Activated CD8-positive, alpha-beta memory T cell treated with anti-CD3 and anti-CD28 coated beads, Interleukin-2, amount 50 U/mL, for 24 hours (primary cell): Measurements from ENCODE around the gene LRRC47.

Experiments
- DNase-seq: peaks from one replicate; pipeline ENCODE4 v3.0.0-alpha.2; 2020; ENCODE audit errors: extremely low read depth

Gene LRRC47

DNA sequence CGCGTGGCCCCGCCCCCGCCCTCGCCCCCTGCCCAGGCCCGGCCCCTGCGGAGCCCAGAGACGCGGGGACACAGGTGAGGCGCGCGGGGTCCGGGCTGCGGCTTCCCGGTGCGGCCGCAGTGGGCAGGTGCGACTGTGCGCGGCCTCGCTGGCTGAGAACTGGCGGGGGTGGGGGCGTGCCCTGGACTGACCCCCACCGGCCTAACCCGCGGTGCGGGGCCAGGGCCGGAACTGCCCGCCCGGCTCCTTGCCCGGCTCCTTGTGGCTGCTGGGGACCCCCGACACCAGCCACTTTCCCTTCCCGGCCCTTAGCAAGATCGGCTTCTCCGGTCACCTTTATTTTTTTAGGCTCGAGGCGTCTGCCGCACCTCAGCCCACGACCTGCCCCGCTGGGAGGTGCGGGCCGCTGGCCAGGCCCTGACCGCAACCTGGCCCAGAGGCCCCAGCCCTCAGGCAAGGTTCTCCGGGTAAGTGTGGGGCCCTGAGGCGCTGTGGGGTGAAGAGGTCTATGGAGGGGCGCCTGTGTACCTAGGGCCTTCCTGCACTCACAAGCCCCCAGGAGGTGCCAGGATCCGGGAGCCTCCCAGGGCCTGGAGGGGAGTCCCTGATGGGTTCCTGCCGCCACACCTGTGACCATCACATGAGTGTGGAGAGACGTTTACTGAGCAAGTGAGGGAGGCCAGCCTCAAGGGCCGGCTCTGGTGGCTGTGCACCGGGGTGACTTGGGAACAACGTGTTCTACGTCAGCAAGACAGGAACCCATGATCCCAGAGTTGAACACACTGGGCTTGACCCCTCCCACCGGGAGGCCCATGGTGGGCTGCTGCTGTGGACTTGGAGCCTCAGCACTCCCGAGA is 23.4 kb downstream of the LRRC47 start, which contains the start of gene SMIM1:
SMIM1 (plus strand) TSS at position 35 of the 857 bp plus-strand sequence. CDS start 2,625 bp downstream, outside the sequence.
- no peak for DNase-seq

DNA sequence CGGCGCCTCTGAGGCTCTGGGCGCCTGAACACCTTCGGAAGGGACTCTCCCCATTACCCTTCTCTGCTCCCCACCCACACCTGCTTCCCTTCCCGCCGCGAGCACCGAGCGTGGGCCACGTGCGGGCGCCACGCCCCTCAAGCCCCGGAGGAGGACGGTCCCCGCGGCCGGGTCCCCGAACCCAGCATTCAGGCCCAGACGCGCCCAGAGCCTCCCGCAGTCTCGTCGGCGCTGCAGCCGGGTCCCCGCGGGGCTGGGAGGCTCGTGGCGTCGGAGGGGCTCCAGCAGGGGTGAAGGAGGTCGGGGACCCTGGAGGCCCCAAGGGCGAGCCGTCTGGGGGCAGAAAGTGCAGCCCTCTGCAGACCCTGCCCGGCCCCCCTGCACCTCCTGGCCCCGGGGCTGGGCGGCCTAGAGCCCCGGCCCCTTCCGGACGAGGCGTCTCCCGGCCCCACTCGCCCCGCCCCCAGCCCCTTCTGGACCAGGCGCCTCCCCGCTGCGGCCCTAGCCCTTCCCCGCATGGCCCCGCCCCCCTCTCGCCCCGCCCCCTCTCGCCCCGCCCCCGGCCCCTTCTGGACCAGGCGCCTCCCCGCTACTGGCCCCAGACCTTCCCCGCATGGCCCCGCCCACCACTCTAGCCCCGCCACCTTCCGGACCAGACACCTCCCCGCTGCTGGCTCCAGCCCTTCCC is 24.1 kb downstream of the LRRC47 start:
- DNase-seq = peak; percentile 70

DNA sequence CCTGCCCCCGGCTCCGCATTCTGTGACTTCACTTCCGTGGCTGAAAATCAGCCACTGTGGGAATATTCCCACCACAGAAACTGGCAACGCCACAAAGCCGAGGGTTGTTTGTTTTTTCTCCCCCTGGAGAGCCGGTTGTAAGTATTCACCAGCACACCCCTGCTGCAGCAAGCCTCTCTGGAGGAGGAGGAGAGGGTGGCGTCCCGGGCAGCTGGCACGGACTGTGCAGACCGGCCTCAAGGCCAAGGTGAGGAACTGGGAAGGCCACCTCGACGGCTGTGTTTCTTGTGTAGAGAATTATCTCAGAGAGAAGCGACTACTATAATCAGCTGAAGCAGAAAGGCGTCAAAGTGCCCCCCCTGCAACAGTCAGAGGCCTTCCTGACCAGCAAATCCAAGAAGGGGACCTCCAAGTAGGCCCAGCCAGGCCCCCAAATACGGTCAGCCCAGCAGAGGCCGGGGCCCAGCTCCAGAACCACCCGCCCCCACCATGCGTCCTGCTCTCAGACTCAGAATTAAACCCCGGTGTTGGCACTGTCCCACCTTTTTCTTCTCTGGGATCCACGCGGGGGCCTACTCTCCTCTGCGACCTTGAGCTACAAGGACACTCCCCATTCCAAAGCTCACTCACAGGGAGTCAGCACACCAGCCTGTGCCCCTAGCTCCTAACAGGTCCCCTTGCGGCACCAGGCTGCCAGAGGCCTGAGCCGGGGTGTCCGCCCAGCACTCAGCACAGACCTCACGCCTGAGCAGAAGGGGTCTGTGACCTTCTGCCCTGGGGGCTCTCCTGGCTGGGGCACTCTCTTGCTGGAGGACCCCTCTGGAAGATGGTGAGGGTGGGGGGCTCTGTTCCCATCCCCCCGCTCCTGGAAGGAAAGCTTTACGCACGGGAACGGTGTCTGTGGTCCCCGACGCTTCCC is 24.9 kb downstream of the LRRC47 start:
- DNase-seq = no peak

DNA sequence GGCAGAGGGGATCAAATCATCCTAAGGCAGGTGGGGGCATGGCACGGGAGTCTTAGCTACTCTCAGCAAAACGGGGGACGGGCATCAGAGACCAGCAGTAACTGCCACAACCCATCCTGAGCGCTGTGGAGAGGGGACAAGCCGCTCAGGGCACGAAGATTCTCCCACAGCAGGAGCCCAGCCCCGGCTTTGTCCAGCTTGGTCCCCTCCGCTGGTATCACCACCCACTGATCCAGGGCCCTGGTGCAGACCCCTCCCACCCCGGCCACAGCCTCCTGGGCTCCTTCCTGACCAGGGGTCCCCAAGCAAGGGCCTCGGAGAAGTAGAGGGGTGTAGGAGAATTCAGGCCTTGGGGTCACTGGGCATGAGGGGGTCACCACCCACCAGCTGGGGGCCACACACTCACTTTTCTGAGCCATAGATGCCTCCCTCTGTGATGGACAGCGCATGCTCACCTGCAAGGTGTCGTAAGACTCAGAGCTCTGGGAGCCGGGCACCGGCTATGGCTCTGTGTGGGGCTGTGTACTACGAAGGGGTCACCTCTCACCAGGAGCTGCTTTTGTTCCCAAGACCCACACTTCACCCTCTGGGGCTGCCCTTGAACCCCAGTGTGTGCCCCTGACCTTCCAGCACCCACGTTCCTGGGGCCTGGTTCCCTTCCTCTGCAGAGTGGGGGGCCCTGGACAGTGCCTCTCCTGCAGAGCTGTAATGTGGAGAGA is 26.1 kb downstream of the LRRC47 start:
- no peak for DNase-seq

DNA sequence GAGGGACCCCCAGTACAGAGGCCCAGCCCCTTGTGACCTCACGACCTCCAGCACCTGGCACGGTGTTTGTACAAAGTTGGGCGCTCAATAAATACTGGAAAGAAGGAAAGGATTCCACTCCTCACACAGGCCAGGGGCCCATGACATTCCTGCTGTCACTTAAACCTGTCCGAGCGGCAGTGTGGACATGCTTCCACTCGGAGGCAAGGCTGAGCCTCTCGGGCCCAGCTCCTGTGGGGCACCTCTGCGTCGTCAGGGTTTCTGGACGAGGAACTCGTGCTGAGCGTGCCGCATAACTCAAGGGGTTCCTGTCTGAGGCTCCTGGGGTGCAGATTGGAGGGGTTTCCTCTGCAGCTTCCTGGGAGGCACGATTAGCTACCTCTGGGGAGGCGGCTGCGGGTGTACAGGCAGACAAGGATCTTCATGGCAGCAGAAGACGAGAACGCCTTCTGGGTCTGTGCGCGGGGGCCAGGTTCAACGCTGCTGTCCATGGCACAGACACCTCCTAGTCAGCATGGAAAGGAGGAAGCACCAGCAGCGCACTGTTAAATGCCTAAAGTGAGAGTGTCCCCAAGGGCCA is 27.4 kb downstream of the LRRC47 start:
- DNase-seq = no peak

DNA sequence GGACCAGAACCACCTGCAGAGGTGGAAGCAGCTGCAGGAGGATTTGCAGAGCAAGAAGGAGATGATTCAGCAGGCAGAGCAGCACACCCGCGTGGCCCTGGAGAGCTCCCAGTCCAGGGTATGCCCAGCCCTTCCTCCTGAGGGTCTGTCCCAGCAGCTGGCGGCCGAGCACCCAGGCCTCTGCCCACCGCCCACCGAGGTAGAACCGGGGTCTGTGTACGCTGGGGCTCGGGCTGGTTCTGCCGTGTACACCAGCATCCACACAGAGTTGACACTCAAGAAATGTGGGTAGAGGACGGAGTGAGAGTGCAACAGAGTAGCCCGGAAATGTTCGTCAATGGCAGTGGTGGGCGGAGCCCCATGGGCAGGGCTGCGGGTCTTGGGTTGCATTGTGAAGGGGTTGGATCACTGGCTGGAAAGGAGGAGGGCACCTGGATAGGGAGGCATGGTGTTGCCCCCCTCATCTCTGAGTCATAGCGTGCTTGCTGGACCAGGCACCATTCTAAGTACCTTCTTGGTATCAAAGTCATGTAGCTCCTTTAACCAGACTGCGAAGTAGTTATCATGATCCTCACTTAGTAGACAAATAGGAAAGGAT is 28.9 kb downstream of the LRRC47 start:
- no peak for DNase-seq

DNA sequence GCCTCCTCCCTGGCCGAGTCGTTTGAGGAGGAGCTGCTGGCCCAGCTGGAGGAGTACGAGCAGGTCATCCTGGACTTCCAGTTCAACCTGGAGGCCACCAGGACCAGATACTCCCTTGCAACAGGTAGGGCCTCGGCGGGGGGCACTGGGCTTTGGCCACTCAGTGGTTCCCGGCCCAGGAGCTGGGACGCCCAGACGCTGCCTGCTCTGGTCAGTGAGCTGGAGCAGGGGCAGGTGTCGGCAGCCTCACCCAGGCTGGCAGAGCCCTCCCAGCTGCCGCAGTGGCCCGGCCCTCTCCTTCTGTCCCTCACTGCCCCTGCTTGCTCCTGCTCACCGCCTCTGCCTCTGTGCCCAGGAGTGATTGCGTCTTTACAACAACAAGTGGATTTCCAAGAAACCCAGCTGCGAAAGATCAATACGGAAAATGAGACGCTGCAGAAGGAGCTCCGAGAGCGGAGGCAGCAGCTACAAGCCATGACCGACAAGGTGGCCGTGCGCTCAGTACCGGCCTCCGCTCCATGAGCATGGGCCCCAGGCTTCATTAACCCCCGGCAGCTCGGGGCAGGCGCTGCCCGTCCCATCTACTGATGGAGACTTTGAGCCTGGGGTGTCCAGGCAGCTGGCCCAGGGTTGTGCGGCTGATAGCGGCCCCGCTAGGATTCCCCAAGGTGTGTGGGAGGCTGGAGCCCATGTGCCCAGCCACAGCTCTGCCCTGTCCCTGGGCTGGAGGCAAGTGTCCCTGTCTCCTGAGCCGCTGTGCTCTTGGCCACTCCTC is 32.8 kb downstream of the LRRC47 start:
- DNase-seq = no peak

DNA sequence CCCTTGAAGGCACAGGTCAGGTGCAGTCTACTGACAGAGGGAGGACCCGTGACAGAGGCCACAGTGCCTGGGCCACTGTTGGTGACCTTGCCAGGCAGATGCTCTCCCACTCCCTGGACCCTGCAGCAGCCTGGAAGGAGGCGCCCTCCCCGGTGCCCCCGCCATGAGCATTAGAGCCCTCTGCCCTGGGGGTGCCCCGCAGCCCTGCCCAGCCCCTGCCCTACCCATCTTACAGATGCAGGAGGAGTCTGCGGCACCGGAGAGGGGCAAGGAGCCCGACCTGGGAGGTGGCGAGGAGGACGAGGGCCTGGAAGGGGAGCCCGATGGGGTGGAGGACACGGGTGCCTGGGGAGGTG is 33.4 kb downstream of the LRRC47 start:
- no peak for DNase-seq

DNA sequence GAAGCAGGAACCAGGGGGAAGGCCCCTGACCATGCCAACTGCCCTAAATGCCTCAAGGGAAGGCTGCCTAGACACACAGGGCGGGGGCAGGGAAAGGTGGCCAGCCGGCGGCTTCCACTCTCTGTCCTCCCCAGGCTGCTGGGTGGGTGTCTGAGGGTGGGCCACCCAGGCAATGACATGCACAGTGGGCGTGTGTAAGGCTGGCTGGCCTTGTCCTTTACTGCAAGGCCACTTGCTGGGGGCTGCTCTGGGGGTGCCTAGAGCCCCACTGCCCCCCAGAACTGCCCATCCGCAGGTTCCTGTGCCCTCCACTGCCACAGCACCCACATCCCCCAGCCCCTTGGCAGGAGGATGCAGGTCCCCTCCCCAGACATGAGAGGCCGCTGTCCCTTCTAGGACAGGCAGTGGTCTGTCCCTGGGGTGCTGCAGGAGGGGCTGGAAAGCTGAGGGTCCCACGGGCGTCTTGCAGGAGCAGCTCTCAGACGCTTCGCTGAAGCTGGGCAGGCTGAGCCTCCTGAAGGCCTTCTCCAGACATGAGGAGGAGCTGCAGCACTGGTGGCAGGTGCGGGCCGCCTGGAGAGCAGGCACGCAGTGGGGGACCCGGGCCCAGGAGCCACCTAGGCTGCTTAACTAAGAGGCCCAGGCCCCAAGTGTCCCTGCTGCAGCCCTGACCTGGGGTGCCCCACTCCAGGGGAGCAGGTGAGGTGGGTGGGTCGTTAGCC is 34.0 kb downstream of the LRRC47 start:
- no peak for DNase-seq

DNA sequence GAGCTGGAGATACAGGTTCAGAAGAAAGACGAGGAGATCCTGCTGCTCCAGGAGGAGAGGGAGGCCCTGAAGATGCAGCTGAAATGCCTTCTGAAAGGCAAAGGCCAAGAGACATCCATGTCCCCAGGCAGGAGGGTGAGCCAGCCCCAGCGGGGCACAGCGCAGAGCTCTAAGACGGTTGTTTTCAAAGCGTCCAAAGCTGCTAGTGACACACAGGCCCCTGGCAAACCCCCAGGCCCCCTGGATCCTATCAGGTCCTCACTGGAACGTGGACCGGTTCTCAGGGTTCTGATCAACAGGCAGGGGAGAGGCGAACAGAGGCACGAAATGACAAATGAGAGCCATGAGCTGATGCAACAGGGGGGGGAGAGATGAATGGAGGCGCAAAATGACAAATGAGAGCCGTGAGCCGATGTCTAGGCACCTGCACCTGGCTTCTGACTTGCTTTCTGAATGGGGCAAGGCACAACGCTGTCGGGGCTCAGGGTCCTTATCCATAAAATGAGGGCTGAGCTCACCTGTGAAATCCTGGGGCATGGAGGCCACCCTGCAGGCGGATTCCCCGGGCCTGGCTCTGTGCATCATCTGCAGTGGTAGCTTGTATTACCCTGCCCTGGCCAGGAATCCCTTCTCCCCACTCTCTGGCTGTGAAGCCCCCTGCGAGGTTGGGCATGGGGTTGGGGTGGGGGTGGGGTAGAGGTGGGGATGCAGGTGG is 34.8 kb downstream of the LRRC47 start:
- no peak for DNase-seq

DNA sequence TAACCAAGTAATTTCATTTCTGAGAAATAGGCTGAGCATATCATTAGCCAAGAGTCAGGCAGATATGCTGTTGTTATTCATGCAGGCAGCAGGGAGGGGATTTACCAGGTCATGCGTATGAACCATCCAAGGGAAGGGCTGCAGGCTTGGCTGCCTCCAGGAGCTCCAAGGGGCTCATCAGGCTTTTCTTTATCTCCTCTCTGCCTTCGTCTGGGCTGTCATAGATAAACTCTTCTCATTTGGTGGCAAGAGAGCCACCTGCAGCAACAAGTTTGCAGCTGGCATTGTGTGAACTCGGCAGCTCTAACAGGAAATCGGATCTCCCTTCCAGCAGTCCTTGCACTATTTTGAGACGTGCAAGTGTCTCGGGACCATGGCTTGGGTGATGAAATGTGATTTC is 36.5 kb downstream of the LRRC47 start:
- DNase-seq = no peak

DNA sequence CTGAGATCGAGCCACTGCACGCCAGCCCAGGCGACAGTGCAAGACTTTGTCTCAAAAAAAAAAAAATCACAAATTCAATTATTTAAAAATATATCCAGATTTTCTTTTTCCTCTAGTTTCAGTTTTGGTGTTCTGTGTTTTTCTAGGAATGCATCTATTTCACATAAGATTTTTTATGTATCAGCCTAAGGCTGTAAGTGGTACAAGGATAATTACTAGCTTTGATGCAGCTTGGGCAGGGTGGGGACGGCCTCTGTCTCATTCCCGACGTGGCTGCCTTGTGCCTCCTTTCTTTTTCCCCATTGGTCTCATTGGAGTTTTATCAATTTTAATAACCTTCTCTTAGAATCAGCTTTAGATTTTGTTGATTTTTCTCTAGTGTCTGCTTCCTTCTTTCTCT is 37.1 kb downstream of the LRRC47 start:
- DNase-seq = no peak

DNA sequence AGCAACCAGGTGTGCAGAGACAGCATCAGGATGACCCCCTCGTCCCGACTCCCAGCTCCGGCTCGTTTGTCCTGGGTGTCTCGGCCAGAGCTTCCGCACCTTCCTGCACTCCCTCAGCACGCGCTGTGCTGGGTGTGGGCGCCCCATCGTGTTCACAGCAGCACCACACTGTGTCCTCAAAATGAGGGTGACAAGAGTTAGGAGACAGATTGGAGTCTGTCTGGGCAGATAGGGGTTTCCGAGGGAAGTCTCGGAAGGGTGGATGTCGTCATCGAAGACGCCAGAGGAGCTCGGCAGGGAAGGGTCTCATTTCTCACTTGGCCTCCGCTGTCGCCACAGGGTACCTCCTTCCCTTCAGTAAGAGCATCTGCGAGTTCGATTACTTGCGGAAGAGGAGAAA is 39.9 kb downstream of the LRRC47 start:
- no peak for DNase-seq

DNA sequence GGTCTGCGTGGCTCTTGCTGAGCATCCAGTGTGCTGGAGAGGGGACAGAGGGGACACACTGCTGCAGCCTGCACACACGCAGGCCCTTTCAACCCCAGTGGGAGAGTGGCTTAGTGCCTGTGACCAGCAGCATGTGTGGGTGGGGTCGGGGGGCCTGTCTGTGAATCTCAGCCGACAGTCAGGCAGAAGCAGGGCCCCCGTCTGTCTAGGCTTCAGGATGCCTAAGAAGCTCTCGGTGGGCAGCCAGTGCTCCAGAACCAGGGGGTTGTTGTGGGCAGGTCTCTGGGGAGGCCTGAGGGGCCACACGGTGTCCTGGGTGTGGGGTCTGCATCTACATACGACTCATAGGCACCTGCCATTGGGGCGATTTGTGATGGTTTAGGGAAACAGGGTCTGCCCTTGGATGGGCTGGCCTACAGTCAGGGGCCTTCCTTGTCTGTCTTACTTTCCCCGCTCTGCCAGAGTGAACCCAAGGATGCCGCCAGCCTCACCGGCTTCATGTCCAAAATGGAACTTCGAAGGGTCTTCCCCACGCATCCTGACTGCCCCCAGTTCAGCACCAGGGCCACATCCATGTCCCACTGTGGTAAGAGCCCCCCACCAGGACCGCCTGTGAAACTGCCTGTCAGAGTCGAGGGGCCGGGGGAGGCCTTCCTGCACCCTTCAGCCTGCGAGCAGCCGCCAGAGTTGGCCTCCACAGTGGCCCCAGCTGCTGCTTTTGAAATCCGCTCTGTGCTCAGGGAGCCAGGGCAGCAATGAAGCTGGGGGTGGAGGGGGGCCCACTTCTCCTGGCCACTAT is 42.4 kb downstream of the LRRC47 start:
- DNase-seq = no peak

DNA sequence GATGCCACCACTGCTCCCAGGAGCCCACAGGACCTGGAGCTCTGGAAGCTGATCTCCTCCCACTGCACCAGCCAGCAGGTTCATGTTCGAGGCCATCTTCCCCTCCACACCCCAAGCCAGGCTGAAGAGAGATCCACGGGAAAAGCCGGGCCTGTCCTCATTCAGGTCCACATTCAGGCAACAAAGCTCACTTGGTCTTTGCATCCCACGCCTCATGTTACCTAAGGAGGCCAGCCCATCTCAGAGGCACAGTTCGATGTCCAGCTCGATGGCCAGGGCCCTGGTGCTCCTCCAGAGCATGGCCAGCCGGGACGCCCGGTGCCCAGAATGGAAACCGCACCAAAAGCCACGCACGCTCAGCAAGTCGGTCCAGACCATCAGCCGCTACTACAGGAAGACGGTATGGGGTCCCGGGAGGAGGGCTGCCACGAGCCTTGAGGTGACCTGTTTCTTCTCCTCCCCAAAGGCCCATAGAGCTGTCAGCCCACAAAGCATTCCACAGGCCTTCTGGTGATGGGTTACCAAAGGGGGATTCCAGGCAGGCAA is 43.8 kb downstream of the LRRC47 start, which contains the start of gene CCDC27:
CCDC27 (plus strand) TSS at position 51 of the 546 bp plus-strand sequence; CDS start at position 83, 32 bp downstream.
- no peak for DNase-seq

DNA sequence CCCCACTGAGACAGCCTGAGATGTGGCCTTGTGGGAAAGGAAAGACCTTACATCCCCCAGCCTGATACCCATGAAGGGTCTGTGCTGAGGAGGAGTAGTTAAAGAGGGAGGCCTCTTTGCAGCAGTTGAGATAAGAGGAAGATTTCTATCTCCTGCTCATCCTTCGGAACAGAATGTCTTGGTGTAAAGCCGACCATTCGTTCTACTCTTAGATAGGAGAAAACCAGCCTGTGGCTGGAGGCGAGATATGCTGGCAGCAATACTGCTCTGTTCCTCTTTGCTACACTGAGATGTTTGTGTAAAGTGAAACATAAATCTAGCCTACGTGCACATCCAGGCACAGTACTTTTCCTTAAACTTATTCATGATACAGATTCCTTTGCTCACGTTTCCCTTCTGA is 45.6 kb downstream of the LRRC47 start:
- no peak for DNase-seq

DNA sequence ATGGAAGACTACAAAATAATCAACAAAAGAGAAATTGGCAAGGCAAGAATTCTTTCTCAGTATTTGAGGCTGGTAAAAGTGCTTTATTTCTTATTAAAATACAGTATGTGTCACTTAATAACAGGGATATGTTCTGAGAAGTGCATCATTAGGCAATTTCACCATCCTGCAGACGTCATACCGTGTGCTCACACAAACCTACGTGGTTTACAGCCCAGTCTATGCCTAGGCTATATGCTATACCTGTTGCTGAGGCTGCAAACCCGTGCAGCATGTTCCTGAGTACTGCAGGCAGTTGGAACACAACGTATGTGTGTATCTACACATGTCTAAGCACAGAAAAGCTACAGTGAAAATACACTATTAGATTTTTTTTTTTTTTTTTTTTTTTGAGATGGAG is 46.8 kb downstream of the LRRC47 start:
- DNase-seq = no peak
